ENCODE data around the gene OR13C9.
"Not testable (repeated sequence)": the region's sequence is repeated elsewhere in the genome, so short reads cannot be mapped to it uniquely, and the experiment has no call there.

The OR13C9 gene

DNA sequence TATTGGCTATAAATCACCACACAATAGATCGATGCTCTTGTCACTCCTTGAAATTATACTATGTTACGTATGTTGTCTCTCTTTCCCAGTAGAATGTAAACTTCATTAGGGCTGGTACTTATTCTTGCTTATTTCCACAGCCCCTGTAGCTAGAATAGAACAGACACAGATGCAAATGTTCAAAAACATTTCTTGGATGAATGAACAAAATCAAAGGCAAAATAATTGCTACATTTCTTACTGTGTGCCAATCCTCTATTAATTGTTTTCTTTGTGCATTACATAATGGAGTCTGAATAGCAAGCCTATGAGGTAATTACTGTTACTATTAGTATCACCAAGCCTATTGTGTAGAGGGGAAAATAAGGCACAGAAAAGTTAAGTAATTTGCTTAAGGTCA is 11.9 kb downstream of the OR13C9 start:
- no peak overlapping the region for H3K4me3 ChIP-seq (ENCODE audit: low read depth, low read length)
- TF ChIP-seq, protein P1, sequence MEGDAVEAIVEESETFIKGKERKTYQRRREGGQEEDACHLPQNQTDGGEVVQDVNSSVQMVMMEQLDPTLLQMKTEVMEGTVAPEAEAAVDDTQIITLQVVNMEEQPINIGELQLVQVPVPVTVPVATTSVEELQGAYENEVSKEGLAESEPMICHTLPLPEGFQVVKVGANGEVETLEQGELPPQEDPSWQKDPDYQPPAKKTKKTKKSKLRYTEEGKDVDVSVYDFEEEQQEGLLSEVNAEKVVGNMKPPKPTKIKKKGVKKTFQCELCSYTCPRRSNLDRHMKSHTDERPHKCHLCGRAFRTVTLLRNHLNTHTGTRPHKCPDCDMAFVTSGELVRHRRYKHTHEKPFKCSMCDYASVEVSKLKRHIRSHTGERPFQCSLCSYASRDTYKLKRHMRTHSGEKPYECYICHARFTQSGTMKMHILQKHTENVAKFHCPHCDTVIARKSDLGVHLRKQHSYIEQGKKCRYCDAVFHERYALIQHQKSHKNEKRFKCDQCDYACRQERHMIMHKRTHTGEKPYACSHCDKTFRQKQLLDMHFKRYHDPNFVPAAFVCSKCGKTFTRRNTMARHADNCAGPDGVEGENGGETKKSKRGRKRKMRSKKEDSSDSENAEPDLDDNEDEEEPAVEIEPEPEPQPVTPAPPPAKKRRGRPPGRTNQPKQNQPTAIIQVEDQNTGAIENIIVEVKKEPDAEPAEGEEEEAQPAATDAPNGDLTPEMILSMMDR (IDR thresholded peaks at IDR 0.05; ENCODE audit: low read depth, low read length) = no peak

DNA sequence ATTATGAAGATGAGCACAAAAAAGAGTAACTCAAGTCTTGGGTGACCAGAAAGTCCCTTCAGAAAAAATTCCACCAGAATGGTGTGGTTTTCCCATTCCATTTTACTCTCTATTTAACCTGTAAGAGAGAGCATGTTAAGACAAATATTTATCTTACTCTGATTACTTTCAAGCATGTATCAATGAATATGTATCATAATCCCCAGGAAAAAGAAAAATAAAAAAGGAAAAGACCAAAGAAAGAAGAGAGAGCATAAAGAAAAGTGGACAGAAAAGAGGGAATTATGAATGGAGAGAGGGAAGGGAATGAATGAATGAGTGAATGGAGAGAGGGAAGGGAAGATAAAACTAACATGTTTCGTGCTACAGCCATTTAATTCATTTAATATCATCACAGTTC is 12.5 kb downstream of the OR13C9 start, which contains the start of gene OR13C2:
Gene OR13C2, minus strand, starts transcription at position 101 of the 400 bp plus-strand sequence. Its CDS starts 0 bp downstream, at position 101.
- H3K4me3 ChIP-seq (ENCODE audit: low read depth, low read length) = not testable (repeated sequence)

DNA sequence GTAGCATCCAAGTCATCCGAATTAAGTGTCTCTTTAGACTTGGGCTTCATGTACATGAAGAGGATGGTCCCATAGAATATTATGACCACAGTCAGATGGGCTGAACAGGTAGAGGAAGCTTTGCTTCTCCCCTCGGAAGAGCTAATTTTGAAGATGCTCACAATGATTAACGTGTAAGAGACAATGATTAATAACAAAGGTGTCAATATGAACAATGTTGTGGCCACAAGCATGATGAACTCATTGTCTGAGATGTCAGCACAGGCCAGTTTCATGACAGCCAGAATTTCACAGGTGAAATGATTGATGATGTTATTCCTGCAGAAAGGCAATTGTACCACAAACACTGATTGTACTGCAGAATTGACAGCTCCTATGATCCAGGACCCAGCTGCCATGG is 13.2 kb downstream of the OR13C9 start:
- no peak overlapping the region for H3K4me3 ChIP-seq (ENCODE audit: low read depth, low read length)
- TF ChIP-seq, protein P1 (IDR thresholded peaks at IDR 0.05; ENCODE audit: low read depth, low read length) = no peak

DNA sequence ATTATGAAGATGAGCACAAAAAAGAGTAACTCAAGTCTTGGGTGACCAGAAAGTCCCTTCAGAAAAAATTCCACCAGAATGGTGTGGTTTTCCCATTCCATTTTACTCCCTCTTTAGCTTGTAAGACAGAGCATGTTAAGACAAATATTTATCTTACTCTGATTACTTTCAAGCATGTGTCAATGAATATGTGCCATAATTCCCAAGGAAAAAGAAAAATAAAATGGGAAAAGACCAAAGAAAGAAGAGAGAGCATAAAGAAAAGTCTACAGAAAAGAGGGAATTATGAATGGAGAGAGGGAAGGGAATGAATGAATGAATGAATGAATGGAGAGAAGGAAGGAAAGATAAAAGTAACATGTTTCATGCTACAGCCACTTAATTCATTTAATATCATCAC is 18.7 kb downstream of the OR13C9 start, which contains the start of gene OR13C5:
Gene OR13C5, minus strand, starts transcription at position 101 of the 400 bp plus-strand sequence. Its CDS starts 0 bp downstream, at position 101.
- not testable (repeated sequence) for H3K4me3 ChIP-seq (ENCODE audit: low read depth, low read length)

DNA sequence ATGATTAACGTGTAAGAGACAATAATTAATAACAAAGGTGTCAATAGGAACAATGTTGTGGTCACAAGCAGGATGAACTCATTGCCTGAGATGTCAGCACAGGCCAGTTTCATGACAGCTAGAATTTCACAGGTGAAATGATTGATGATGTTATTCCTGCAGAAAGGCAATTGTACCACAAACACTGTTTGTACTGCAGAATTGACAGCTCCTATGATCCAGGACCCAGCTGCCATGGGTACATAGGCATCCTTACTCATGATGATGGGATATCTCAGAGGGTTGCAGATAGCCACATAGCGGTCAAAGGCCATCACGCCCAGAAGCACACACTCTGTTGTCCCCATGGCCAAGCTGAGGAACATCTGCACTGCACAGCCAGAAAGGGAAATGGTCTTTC is 19.3 kb downstream of the OR13C9 start:
- H3K4me3 ChIP-seq (ENCODE audit: low read depth, low read length) = not testable (repeated sequence)

DNA sequence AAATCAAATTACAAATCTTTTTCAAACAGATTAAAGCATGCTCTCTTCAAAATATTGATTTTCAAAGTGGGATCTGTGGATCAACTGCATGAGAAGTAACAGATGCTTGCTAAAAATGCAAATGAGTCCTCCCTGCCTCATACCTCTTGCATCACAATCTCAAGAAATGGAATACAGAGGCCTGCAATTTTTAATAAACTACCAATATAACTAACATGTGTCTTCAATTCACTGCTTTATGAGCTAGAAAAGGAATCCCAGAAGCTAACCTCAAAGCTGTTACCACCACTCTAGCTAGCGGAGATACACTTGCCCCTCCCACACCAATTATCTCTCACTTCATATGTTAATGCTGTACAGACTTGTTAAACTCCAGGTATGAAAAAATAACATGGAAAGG is 28.4 kb downstream of the OR13C9 start:
- TF ChIP-seq, protein P1 (IDR thresholded peaks at IDR 0.05; ENCODE audit: low read depth, low read length) = no peak
- H3K4me3 ChIP-seq (ENCODE audit: low read depth, low read length) = no peak overlapping the region

DNA sequence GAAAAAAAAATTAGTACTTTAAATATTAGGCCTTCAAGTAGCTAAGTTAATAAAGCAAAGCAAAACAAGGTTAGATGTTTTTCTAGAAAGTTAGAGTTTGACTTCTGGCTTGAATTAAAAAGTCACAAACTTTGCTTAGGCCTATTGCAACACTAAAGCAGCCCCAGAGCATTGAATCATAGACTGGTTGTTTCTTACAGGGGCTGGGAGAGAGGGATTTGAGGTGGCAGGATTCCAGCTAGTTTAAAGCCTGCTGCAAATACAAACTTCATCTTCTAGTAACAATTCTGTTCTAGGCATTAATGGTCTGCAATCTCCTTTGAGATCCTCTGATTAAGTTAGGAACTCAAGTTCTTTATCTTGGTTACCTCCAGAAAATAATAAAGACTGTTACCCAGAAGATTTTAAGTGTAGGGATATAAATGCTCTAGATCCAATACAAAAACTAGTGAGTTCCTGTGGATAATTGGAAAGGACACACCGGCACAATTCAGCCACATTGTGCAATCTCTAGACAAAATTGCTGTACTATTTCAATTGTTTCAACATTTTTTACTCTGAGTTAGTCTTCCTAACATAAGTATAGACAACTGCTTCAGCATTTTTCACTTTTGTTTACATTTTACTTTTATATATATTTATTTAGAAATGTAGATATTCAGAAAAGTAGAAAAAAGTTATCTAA is 31.4 kb downstream of the OR13C9 start:
- H3K4me3 ChIP-seq (ENCODE audit: low read depth, low read length) = no peak overlapping the region
- TF ChIP-seq, protein P1 (IDR thresholded peaks at IDR 0.05; ENCODE audit: low read depth, low read length) = no peak

DNA sequence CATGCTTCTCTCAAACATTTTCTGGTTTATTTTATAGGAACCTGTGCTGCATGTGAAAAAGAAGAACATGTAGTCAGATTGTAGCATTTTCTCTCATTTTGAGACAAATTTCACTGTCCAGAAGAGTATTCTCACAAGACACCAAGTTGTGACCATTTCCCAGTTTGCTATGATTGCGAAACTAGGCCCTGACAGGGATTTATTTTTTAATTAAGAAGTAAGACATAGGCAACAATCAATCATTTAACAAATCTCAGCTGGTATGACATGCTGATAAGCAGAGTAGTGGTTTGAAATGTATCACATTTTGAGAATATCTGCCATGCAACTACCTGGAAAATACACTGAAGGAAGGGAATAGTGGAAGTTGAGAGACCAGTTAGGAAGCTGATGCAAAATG is 37.4 kb downstream of the OR13C9 start:
- TF ChIP-seq, protein P1 (IDR thresholded peaks at IDR 0.05; ENCODE audit: low read depth, low read length) = no peak
- no peak overlapping the region for H3K4me3 ChIP-seq (ENCODE audit: low read depth, low read length)

DNA sequence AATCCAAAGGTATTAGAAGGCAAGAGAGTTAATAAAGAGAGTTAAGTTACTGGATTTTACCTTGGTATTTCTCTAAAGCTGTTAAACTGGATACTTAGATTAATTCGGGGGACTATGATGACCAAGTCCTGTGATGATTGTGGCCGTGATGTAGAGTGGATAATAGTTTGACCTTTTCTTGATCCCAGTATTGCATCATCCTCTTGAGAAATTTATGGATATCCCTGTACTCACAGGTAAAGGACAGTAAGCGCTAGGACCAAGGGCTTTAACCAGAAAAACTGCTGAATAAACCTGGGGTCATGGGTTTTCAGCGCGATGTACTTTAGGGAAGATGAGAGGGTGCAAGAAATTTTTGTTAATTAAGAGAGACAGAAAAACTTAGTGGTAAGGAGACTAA is 40.7 kb downstream of the OR13C9 start:
- H3K4me3 ChIP-seq (ENCODE audit: low read depth, low read length) = no peak overlapping the region
- TF ChIP-seq, protein P1 (IDR thresholded peaks at IDR 0.05; ENCODE audit: low read depth, low read length) = no peak

Data from WI38 (cell line).